K562 (cell line): ENCODE measurements around the gene PIK3R1. TPM values are rescaled to one million over a fixed set of nuclear protein-coding genes. Genes with fewer than 3 reads are reported as not detected.
A peak's percentile ranks its signal among the peaks of the same experiment; 100 is the strongest.

Source experiments
- ATAC-seq: fragments of 200-7000 bp; cut with Tn5 transposase; 3 replicates; pipeline ENCODE4 v1.9.1; 2020; ENCODE audit warnings: moderate library complexity
- BruUV-seq: library from RNA; stranded (reverse); fragments of 400-500 nt; replicated peaks from 2 replicates; lab custom pipeline; 2021; lab: Mats Ljungman, UMichigan
- CTCF ChIA-PET: fragments of 300-600 bp; formaldehyde crosslinking; extraction: SDS; loops from one replicate; lab custom pipeline; 2021; ENCODE audit warnings: low intra/inter-chr PET ratio; lab: Yijun Ruan, JAX
- POLR2A ChIA-PET: fragments of 300-600, 350-650 bp; sonication (Branson Sonifier 250); formaldehyde crosslinking; extraction: SDS; loops from one replicate; lab custom pipeline; 2021; ENCODE audit warnings: antibody characterized with exemption, inconsistent platforms; lab: Yijun Ruan, JAX
- DNase-seq, 4 experiments: peaks; one replicate each; pipeline versions ENCODE4 v3.0.0 to v3.0.0-alpha.2; 2011 to 2018; ENCODE audit warnings: low spot score in 3 of 4, mixed read lengths in 3 of 4; ENCODE audit errors: extremely low read depth in 1 of 4
- FAIRE-seq: peaks from 2 replicates; lab custom pipeline; 2011; peaks lifted over from hg19 to GRCh38; lab: Jason Lieb, UNC
- H2AFZ ChIP-seq: 2 replicates; pipeline ENCODE4 v1.6.0; 2011; ENCODE audit warnings: low read depth, low read length, control low read depth, inconsistent platforms
- H3K27ac ChIP-seq: fragments of 200-600 bp; 3 replicates; pipeline ENCODE4 v1.8.0; 2011; ENCODE audit warnings: low read depth, mild to moderate bottlenecking, control low read depth, inconsistent platforms, low read length, moderate library complexity, mixed read lengths; ENCODE audit errors: extremely low read depth
- H3K27me3 ChIP-seq, 2 experiments: fragments of 300-600 bp in 1 of 2; 2 replicates in 1 of 2; 3 replicates in 1 of 2; pipeline versions ENCODE4 v1.6.0 to v1.8.0; 2011; ENCODE audit warnings: inconsistent platforms in 2 of 2, low read length in 2 of 2, mild to moderate bottlenecking in 1 of 2, mixed read lengths in 1 of 2, moderate library complexity in 1 of 2; ENCODE audit not compliant: control insufficient read depth in 2 of 2, insufficient read depth in 2 of 2
- H3K36me3 ChIP-seq: fragments of 300-600 bp; 3 replicates; pipeline ENCODE4 v1.8.0; 2011; ENCODE audit warnings: mild to moderate bottlenecking, low read length, inconsistent platforms; ENCODE audit not compliant: control insufficient read depth, insufficient read depth
- H3K4me1 ChIP-seq, 2 experiments: fragments of 200-600 bp in 1 of 2; replicated peaks in 1 of 2; 2 replicates in 1 of 2; 3 replicates in 1 of 2; pipeline versions ENCODE4 v1.5.1 to v1.8.0; 2011; ENCODE audit warnings: inconsistent platforms in 2 of 2, low read length in 2 of 2, mild to moderate bottlenecking in 1 of 2, mixed read lengths in 1 of 2, moderate library complexity in 1 of 2; ENCODE audit not compliant: control insufficient read depth in 2 of 2, insufficient read depth in 2 of 2
- H3K4me2 ChIP-seq: 2 replicates; pipeline ENCODE4 v1.6.1; 2011; ENCODE audit warnings: low read length, control low read depth, inconsistent platforms, mixed read lengths; ENCODE audit not compliant: insufficient read depth
- H3K4me3 ChIP-seq: fragments of 200-600 bp; sonication (generic), shearing (Covaris generic); 2 replicates; pipeline ENCODE4 v1.5.1; 2016; ENCODE audit warnings: control low read depth, inconsistent platforms
- H3K79me2 ChIP-seq: fragments of 200-600 bp; 3 replicates; pipeline ENCODE4 v1.8.0; 2011; ENCODE audit warnings: low read length, inconsistent platforms; ENCODE audit not compliant: control insufficient read depth, insufficient read depth
- H3K9ac ChIP-seq, 2 experiments: 2 replicates each; pipeline versions ENCODE4 v1.6.0 to v1.6.1; 2011; ENCODE audit warnings: low read depth in 2 of 2, low read length in 2 of 2, control low read depth in 1 of 2, inconsistent platforms in 1 of 2, mild to moderate bottlenecking in 1 of 2, mixed read lengths in 1 of 2; ENCODE audit not compliant: insufficient read depth in 1 of 2
- H3K9me1 ChIP-seq: one replicate; pipeline ENCODE4 v1.6.0; 2011; ENCODE audit warnings: inconsistent platforms, mild to moderate bottlenecking, low read length, moderate library complexity; ENCODE audit not compliant: control insufficient read depth, insufficient read depth
- H3K9me3 ChIP-seq: replicated peaks from 2 replicates; pipeline ENCODE4 v1.5.1; 2011; ENCODE audit warnings: low read depth, low read length, inconsistent platforms; ENCODE audit not compliant: control insufficient read depth, insufficient read depth
- H4K20me1 ChIP-seq: replicated peaks from 2 replicates; pipeline ENCODE4 v1.6.1; 2011; ENCODE audit warnings: low read length, inconsistent platforms, mixed read lengths; ENCODE audit not compliant: control insufficient read depth, insufficient read depth
- ASH1L ChIP-seq: fragments of 450-650 bp; IDR thresholded peaks from 2 replicates; pipeline ENCODE4 v1.6.1; 2018; ENCODE audit warnings: borderline replicate concordance, mild to moderate bottlenecking, low read depth; ENCODE audit not compliant: partially characterized antibody
- CBX1 ChIP-seq: sonication (generic); IDR thresholded peaks from 2 replicates; pipeline ENCODE4 v1.6.1; 2016; ENCODE audit warnings: antibody characterized with exemption, low read depth, mild to moderate bottlenecking
- CEBPB ChIP-seq: fragments of 450-650 bp; IDR thresholded peaks from 2 replicates; pipeline ENCODE4 v1.6.1; 2016; ENCODE audit warnings: missing genetic modification characterization, missing compliant biosample characterization
- HNRNPL ChIP-seq: fragments of 200-400 bp; formaldehyde crosslinking; IDR thresholded peaks from 2 replicates; pipeline ENCODE4 v1.6.1; 2017; ENCODE audit warnings: low read depth, mild to moderate bottlenecking, low read length
- MNT ChIP-seq, 2 experiments: fragments of 450-650 bp; conservative IDR thresholded peaks; 2 replicates each; pipeline ENCODE4 v1.6.1; 2017; ENCODE audit warnings: mild to moderate bottlenecking in 2 of 2, moderate library complexity in 2 of 2
- MTA1 ChIP-seq: fragments of 450-650 bp; IDR thresholded peaks from 2 replicates; pipeline ENCODE4 v1.6.1; 2017; ENCODE audit warnings: borderline replicate concordance
- NFE2 ChIP-seq: IDR thresholded peaks from 2 replicates; pipeline ENCODE4 v1.6.1; 2014; ENCODE audit warnings: antibody characterized with exemption, low read depth
- POLR2A ChIP-seq: fragments of 450-650 bp; conservative IDR thresholded peaks from 2 replicates; pipeline ENCODE4 v1.6.1; 2016
- SIN3A ChIP-seq, 2 experiments: fragments of 150-350 bp in 1 of 2; IDR thresholded peaks; 2 replicates each; pipeline ENCODE4 v1.6.1; 2011 to 2016; ENCODE audit warnings: borderline replicate concordance in 2 of 2, low read depth in 2 of 2, low read length in 2 of 2, mild to moderate bottlenecking in 2 of 2, moderate library complexity in 2 of 2; ENCODE audit not compliant: control insufficient read depth in 1 of 2
- VEZF1 ChIP-seq: fragments of 200-800 bp; sonication (Bioruptor generic); IDR thresholded peaks from 2 replicates; pipeline ENCODE4 v1.6.1; 2017; ENCODE audit warnings: missing genetic modification characterization, missing compliant biosample characterization
- ZFPM2 ChIP-seq: fragments of 250-450 bp; sonication (Bioruptor Pico); IDR thresholded peaks from 2 replicates; pipeline ENCODE4 v1.5.1; 2022; ENCODE audit warnings: mild to moderate bottlenecking
- ZFX ChIP-seq: sonication (generic); formaldehyde crosslinking; IDR thresholded peaks from 2 replicates; pipeline ENCODE4 v1.8.0; 2022; ENCODE audit warnings: mild to moderate bottlenecking, missing genetic modification reagents, moderate library complexity
- ZNF24 ChIP-seq: fragments of 450-650 bp; IDR thresholded peaks from 2 replicates; pipeline ENCODE4 v1.6.1; 2016
- ZNF431 ChIP-seq: sonication (generic); formaldehyde crosslinking; IDR thresholded peaks from 2 replicates; pipeline ENCODE4 v1.8.0; 2022; ENCODE audit warnings: mild to moderate bottlenecking, missing genetic modification reagents
- ZSCAN29 ChIP-seq: fragments of 450-650 bp; IDR thresholded peaks from 2 replicates; pipeline ENCODE4 v1.6.1; 2017
- WGBS: fragments of 100-300 bp; shearing (Covaris generic); methylation state at CpG from one replicate; pipeline ENCODE4 v1.1.6; 2016; ENCODE audit warnings: low coverage, mixed read lengths; ENCODE audit not compliant: insufficient coverage; ENCODE audit errors: missing lambda C conversion rate; 5-methylcytosine and 5-hydroxymethylcytosine counted together
- in situ Hi-C: fragments of 300-500 bp; cut with MboI; formaldehyde crosslinking; loops from 4 replicates; pipeline ENCODE4 v1.15.0; 2018; ENCODE audit warnings: inconsistent platforms, mixed read lengths
- intact Hi-C: fragments of 100-400 bp; cut with micrococcal nuclease; formaldehyde crosslinking; loops from 2 replicates; pipeline ENCODE4 v1.14.2; 2022
- polyA plus RNA-seq, 8 experiments: library from polyadenylated mRNA; depleted of rRNA in 4 of 8; stranded (reverse) in 5 of 8; unstranded in 3 of 8; fragments of >200 nt; fragmentation: Nextera tagmentation in 2 of 8; fragmentation: Illumina TruSeq in 1 of 8; extraction: Ambion mirVana in 2 of 8; extraction: Trizol in 1 of 8; gene quantifications; 2 replicates each; pipeline versions ENCODE4 v1.2.1 to v1.2.3, GENCODE V29; 2011 to 2014; ENCODE audit warnings: inconsistent platforms in 1 of 8, missing spikeins in 1 of 8
- total RNA-seq, 7 experiments: library from RNA; depleted of rRNA in 6 of 7; stranded (reverse); fragments of >200 nt in 6 of 7; fragmentation: Illumina TruSeq in 2 of 7; extraction: Trizol in 2 of 7; gene quantifications; 2 replicates each; pipeline versions ENCODE4 v1.2.1 to v1.2.3, GENCODE V29; 2011 to 2021; ENCODE audit warnings: low replicate concordance in 1 of 7
- TF ChIP-seq, protein P1 (sequence below): fragments of 250-450 bp; sonication (Bioruptor Pico); IDR thresholded peaks from 2 replicates; pipeline ENCODE4 v1.5.1; 2021; ENCODE audit warnings: mild to moderate bottlenecking
- TF ChIP-seq, protein P2 (sequence below): fragments of 450-650 bp; IDR thresholded peaks from 2 replicates; pipeline ENCODE4 v1.6.1; 2016

Gene PIK3R1
- total and polyA plus RNA-seq, 9 of the 15 experiments (the other 6 are each of a cell fraction or from before 2014, with no cell fraction given): 1.1 to 9.7 (median 4.8) TPM

DNA sequence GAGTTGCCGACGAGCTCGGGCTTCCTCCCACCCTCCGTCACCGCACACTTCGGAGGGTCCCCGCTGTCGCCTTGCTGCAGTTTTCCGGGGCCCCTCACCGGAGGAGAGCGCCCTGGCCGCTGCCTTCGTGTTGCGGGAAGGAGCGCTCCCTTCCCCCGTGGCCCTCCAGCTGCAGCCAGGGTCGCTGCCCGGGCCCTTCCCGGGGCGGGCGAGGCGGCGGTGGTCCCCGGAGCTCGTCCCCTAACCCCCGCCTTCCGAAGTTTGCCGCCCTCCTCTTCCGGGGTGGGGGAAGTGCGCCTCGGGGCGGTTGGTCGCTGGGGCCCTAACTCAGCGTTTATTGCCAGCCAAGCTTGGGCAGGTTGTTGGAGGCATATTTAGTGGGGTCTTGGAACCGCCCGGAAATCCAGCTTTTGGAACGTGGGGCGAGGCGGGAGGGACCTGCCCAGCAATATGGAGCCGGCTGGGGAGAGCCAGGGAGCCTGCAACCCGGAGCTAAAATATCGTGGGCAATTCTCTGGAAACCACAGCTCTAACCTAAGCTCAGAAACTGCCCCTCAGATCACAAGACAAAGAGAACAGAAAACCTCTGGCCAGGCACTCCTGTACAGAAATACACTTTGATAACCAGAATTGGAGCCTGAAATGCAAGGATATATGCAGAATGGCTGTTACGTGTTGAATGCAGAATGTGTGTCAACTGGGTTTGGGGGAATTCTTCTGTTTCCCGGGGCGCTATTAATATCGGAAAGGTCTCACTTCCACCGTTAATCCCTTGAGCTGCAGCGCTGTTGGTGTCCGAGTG is 890 bp downstream of the PIK3R1 start:
- 0 out of 2 replicates have a peak, but pooled peaks cover 2% of the 10 kb centered on the region for H3K9me3 ChIP-seq
- peak overlapping the region; percentile 83 for H3K4me3 ChIP-seq
- WGBS: under 1% methylated on average over 40 of the region's 49 CpGs
- ChIA-PET CTCF (no interaction called here), POLR2A (interaction anchor here (0.6 to 2.3 kb wide), 6 partner anchors 9 to 261 kb away, joined by 3 to 9 read pairs (median 3); no protein-coding TSS in a partner anchor)
- no peaks in the 10 kb centered on the region for H4K20me1 ChIP-seq
- H3K79me2 ChIP-seq: peaks cover 16% of the 10 kb centered on the region
- BruUV-seq: TSS peak; percentile 42
- ATAC-seq (peak; percentile 62), FAIRE-seq (peak; percentile 49), DNase-seq (peak; percentile 54 to 72 (median 62))
- H3K4me2 ChIP-seq: peak overlapping the region; percentile 84
- no peaks in the 10 kb centered on the region for H3K36me3 ChIP-seq
- H3K27ac ChIP-seq: peak overlapping the region; percentile 54
- H3K9ac ChIP-seq: peak overlapping the region; percentile 75 to 92
- H2AFZ ChIP-seq: peak overlapping the region; percentile 95
- no peaks in the 10 kb centered on the region for H3K9me1 ChIP-seq
- peaks cover 9 to 16% of the 10 kb centered on the region in 2 experiments; a peak in 3 of 5 replicates for H3K4me1 ChIP-seq
- no peaks in the 10 kb centered on the region; a peak in 1 of 5 replicates for H3K27me3 ChIP-seq
- intact Hi-C loops (no loop called here), in situ Hi-C loops (no loop called here)
- TF ChIP-seq MNT (conservative IDR thresholded peaks at IDR 0.05): no peak
- TF ChIP-seq, protein P1, sequence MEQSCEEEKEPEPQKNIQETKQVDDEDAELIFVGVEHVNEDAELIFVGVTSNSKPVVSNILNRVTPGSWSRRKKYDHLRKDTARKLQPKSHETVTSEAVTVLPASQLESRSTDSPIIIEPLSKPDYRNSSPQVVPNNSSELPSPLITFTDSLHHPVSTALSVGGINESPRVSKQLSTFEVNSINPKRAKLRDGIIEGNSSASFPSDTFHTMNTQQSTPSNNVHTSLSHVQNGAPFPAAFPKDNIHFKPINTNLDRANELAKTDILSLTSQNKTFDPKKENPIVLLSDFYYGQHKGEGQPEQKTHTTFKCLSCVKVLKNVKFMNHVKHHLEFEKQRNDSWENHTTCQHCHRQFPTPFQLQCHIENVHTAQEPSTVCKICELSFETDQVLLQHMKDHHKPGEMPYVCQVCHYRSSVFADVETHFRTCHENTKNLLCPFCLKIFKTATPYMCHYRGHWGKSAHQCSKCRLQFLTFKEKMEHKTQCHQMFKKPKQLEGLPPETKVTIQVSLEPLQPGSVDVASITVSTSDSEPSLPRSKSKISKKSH (CRISPR knock-in tag): no peak
- no peak for TF ChIP-seq CEBPB (tag)
- peak; percentile 13; the same call in 1 of the 2 replicates for TF ChIP-seq NFE2
- 0 out of 2 replicates have a peak, but pooled peaks have one; percentile 12 for TF ChIP-seq VEZF1
- no peak for TF ChIP-seq SIN3A (IDR thresholded peaks at IDR 0.05; ENCODE audit: borderline replicate concordance in 2 of 2, control insufficient read depth in 1 of 2, low read depth in 2 of 2, low read length in 2 of 2)
- no peak for TF ChIP-seq ZFPM2
- 0 out of 2 replicates have a peak, but pooled peaks have one; percentile 11 for TF ChIP-seq MTA1
- no peak for TF ChIP-seq ZSCAN29
- no peak for TF ChIP-seq HNRNPL
- TF ChIP-seq ZFX (CRISPR knock-in tag): peak; percentile 18
- TF ChIP-seq CBX1: 0 out of 2 replicates have a peak, but pooled peaks have one; percentile 4
- no peak for TF ChIP-seq ZNF24
- peak; percentile 38; the same call in 1 of the 2 replicates for TF ChIP-seq ZNF431 (CRISPR knock-in tag)
- TF ChIP-seq, protein P2, sequence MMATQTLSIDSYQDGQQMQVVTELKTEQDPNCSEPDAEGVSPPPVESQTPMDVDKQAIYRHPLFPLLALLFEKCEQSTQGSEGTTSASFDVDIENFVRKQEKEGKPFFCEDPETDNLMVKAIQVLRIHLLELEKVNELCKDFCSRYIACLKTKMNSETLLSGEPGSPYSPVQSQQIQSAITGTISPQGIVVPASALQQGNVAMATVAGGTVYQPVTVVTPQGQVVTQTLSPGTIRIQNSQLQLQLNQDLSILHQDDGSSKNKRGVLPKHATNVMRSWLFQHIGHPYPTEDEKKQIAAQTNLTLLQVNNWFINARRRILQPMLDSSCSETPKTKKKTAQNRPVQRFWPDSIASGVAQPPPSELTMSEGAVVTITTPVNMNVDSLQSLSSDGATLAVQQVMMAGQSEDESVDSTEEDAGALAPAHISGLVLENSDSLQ: no peak
- TF ChIP-seq ASH1L: no peak
- peak; percentile 36; the same call in 1 of the 2 replicates for TF ChIP-seq POLR2A
